Measurements from ENCODE around the gene ECD.
"Not testable (repeated sequence)": the region's sequence is repeated elsewhere in the genome, so short reads cannot be mapped to it uniquely, and the experiment has no call there.

Gene ECD

GRCh38 chr10:73131301-73131700 lies 36.5 kb downstream of the ECD start:
- ATAC-seq (no peak), DNase-seq (no peak)
- Mint-ChIP-seq H3K4me3 (no peak overlapping the region), H3K27me3 (no peaks in the 10 kb centered on the region), H3K27ac (no peak overlapping the region), H3K4me1 (no peaks in the 10 kb centered on the region), H3K9me3 (no peaks in the 10 kb centered on the region)

GRCh38 chr10:73126343-73126742 lies 41.5 kb downstream of the ECD start:
- Mint-ChIP-seq H3K27ac (no peak overlapping the region), H3K4me1 (no peaks in the 10 kb centered on the region)

GRCh38 chr10:73119952-73120351 lies 47.9 kb downstream of the ECD start:
- H3K27me3 Mint-ChIP-seq, result no peaks in the 10 kb centered on the region
- H3K4me3 Mint-ChIP-seq, result no peak overlapping the region

More at GRCh38 chr10:73126343-73126742, 41.5 kb downstream of the ECD start:
- DNase-seq (no peak), ATAC-seq (no peak)
- H3K27me3 Mint-ChIP-seq, result no peaks in the 10 kb centered on the region
- no peaks in the 10 kb centered on the region for H3K9me3 Mint-ChIP-seq
- H3K4me3 Mint-ChIP-seq, result no peak overlapping the region

GRCh38 chr10:73119457-73119856 lies 48.4 kb downstream of the ECD start:
- H3K4me3 Mint-ChIP-seq, result no peak overlapping the region
- H3K4me1 Mint-ChIP-seq, result no peaks in the 10 kb centered on the region
- no peak overlapping the region for H3K27ac Mint-ChIP-seq
- no peaks in the 10 kb centered on the region for H3K9me3 Mint-ChIP-seq
- no peaks in the 10 kb centered on the region for H3K27me3 Mint-ChIP-seq
- ATAC-seq (no peak), DNase-seq (no peak)

More at GRCh38 chr10:73119952-73120351, 47.9 kb downstream of the ECD start:
- Mint-ChIP-seq H3K4me1 (no peaks in the 10 kb centered on the region), H3K27ac (no peak overlapping the region), H3K9me3 (no peaks in the 10 kb centered on the region)
- DNase-seq (no peak), ATAC-seq (no peak)

GRCh38 chr10:73117976-73118743 lies 49.6 kb downstream of the ECD start:
- Mint-ChIP-seq H3K4me3 (no peak overlapping the region), H3K9me3 (no peaks in the 10 kb centered on the region), H3K27ac (no peak overlapping the region), H3K27me3 (no peaks in the 10 kb centered on the region), H3K4me1 (no peaks in the 10 kb centered on the region)
- DNase-seq (no peak), ATAC-seq (no peak)

- Mint-ChIP-seq H3K9me3 (no peaks in the 10 kb centered on the region), H3K4me3 (no peak overlapping the region), H3K4me1 (peaks cover 6% of the 10 kb centered on the region), H3K27ac (no peak overlapping the region), H3K27me3 (no peaks in the 10 kb centered on the region)
- no peak for DNase-seq
- ATAC-seq, result no peak
Measured at GRCh38 chr10:73116017-73116416, 51.8 kb downstream of the ECD start.

- Mint-ChIP-seq H3K4me1 (peaks cover 16% of the 10 kb centered on the region), H3K27ac (no peak overlapping the region), H3K4me3 (no peak overlapping the region), H3K9me3 (peaks cover 0 to 9% of the 10 kb centered on the region in 2 donors), H3K27me3 (no peaks in the 10 kb centered on the region)
- ATAC-seq (no peak), DNase-seq (no peak)
Measured at GRCh38 chr10:73113551-73113950, 54.3 kb downstream of the ECD start.

GRCh38 chr10:73112032-73112431 lies 55.8 kb downstream of the ECD start:
- not testable (repeated sequence) for H3K27me3 Mint-ChIP-seq

GRCh38 chr10:73110345-73110849 lies 57.4 kb downstream of the ECD start, which contains the start of gene NUDT13:
Gene NUDT13 (plus strand): TSS chr10:73110455. CDS start chr10:73114366, 3,911 bp downstream.
- H3K4me3 Mint-ChIP-seq, result peak within 1 kb of the TSS; percentile 83 to 84
- peaks cover 0 to 9% of the 10 kb centered on the region in 2 donors for H3K9me3 Mint-ChIP-seq
- H3K27ac Mint-ChIP-seq, result peak within 1 kb of the TSS; percentile 89 to 93
- no peaks in the 10 kb centered on the region for H3K27me3 Mint-ChIP-seq
- DNase-seq (peak; percentile 15 to 19), ATAC-seq (peak; percentile 72)
- peaks cover 16% of the 10 kb centered on the region for H3K4me1 Mint-ChIP-seq

More at GRCh38 chr10:73112032-73112431, 55.8 kb downstream of the ECD start:
- not testable (repeated sequence) for DNase-seq, ATAC-seq, H3K9me3 Mint-ChIP-seq, H3K4me3 Mint-ChIP-seq, H3K27ac Mint-ChIP-seq
- H3K4me1 Mint-ChIP-seq, result peaks cover 16% of the 10 kb centered on the region

GRCh38 chr10:73109248-73109652 lies 58.6 kb downstream of the ECD start:
- not testable (repeated sequence) for H3K4me3 Mint-ChIP-seq, H3K27me3 Mint-ChIP-seq, H3K27ac Mint-ChIP-seq, DNase-seq, ATAC-seq, H3K9me3 Mint-ChIP-seq
- peaks cover 16% of the 10 kb centered on the region for H3K4me1 Mint-ChIP-seq

- no peak overlapping the region for H3K4me3 Mint-ChIP-seq
- H3K27ac Mint-ChIP-seq, result no peak overlapping the region
Measured at GRCh38 chr10:73106301-73106700, 61.5 kb downstream of the ECD start.

GRCh38 chr10:73099141-73099540 lies 68.7 kb downstream of the ECD start:
- H3K4me3 Mint-ChIP-seq, result no peak overlapping the region
- DNase-seq (no peak), ATAC-seq (no peak)
- H3K27ac Mint-ChIP-seq, result peak overlapping the region in 1 of 2 donors; percentile 13
- H3K9me3 Mint-ChIP-seq, result no peaks in the 10 kb centered on the region
- H3K27me3 Mint-ChIP-seq, result no peaks in the 10 kb centered on the region
- peaks cover 20% of the 10 kb centered on the region for H3K4me1 Mint-ChIP-seq

More at GRCh38 chr10:73106301-73106700, 61.5 kb downstream of the ECD start:
- no peaks in the 10 kb centered on the region for H3K27me3 Mint-ChIP-seq
- peaks cover 13% of the 10 kb centered on the region for H3K4me1 Mint-ChIP-seq
- H3K9me3 Mint-ChIP-seq, result peaks cover 0 to 9% of the 10 kb centered on the region in 2 donors
- no peak for DNase-seq
- ATAC-seq, result no peak

- H3K27ac Mint-ChIP-seq, result peak overlapping the region; percentile 96 to 98
- no peak for DNase-seq
- H3K4me1 Mint-ChIP-seq, result peaks cover 35% of the 10 kb centered on the region
- peak overlapping the region; percentile 97 to 98 for H3K4me3 Mint-ChIP-seq
- no peak for ATAC-seq
- no peaks in the 10 kb centered on the region for H3K27me3 Mint-ChIP-seq
- no peaks in the 10 kb centered on the region for H3K9me3 Mint-ChIP-seq
Measured at GRCh38 chr10:73097305-73097670, 70.5 kb downstream of the ECD start.

- Mint-ChIP-seq H3K9me3 (no peaks in the 10 kb centered on the region), H3K4me3 (peak within 1 kb of the TSS; percentile 97 to 98), H3K27ac (peak within 1 kb of the TSS; percentile 96 to 98), H3K27me3 (no peaks in the 10 kb centered on the region), H3K4me1 (peaks cover 40% of the 10 kb centered on the region)
- ATAC-seq, result peak; percentile 93
- DNase-seq, result peak; percentile 97 to 98
Measured at GRCh38 chr10:73096449-73097304, 71.1 kb downstream of the ECD start, which contains the start of gene P4HA1. Gene P4HA1 (minus strand): TSS chr10:73096866. CDS start chr10:73074883, 21,983 bp downstream.

GRCh38 chr10:73096041-73096448 lies 71.8 kb downstream of the ECD start:
- H3K9me3 Mint-ChIP-seq, result no peaks in the 10 kb centered on the region
- H3K27me3 Mint-ChIP-seq, result no peaks in the 10 kb centered on the region
- peaks cover 41% of the 10 kb centered on the region for H3K4me1 Mint-ChIP-seq
- peak overlapping the region; percentile 97 to 98 for H3K4me3 Mint-ChIP-seq
- ATAC-seq (peak; percentile 71), DNase-seq (peak; percentile 79 to 84)
- peak overlapping the region; percentile 96 to 98 for H3K27ac Mint-ChIP-seq
